ENCODE data around the gene PSAT1.

GRCh38 chr9:78261403-78262001 is 35.4 kb upstream of the PSAT1 start:
- TF ChIP-seq POLR2A (IDR thresholded peaks at IDR 0.05), result no peak
- peak; percentile 20 to 74 (median 66) for TF ChIP-seq CTCF (IDR thresholded peaks at IDR 0.05)
